Mesendoderm (in vitro differentiated cells): ENCODE data around the gene ACP3.
"Not testable (repeated sequence)": the region's sequence is repeated elsewhere in the genome, so short reads cannot be mapped to it uniquely, and the experiment has no call there.

Experiments used
- DNase-seq: peaks from one replicate; pipeline ENCODE4 v3.0.0; 2013
- H2AK5ac ChIP-seq: 2 replicates; pipeline ENCODE4 v1.6.1; 2013; ENCODE audit warnings: low read length, inconsistent platforms
- H2BK120ac ChIP-seq: 2 replicates; pipeline ENCODE4 v1.6.1; 2013; ENCODE audit warnings: low read depth, mild to moderate bottlenecking, low read length, moderate library complexity, mixed read lengths
- H2BK15ac ChIP-seq: replicated peaks from 2 replicates; pipeline ENCODE4 v1.6.1; 2013; ENCODE audit warnings: low read depth, mild to moderate bottlenecking, moderate library complexity
- H2BK5ac ChIP-seq: 2 replicates; pipeline ENCODE4 v1.6.1; 2013; ENCODE audit warnings: low read length, inconsistent platforms
- H3K18ac ChIP-seq: 2 replicates; pipeline ENCODE4 v1.6.1; 2013; ENCODE audit warnings: mild to moderate bottlenecking, low read length, mixed read lengths
- H3K23ac ChIP-seq: one replicate; pipeline ENCODE4 v1.6.1; 2013; ENCODE audit warnings: low read length
- H3K27ac ChIP-seq: 2 replicates; pipeline ENCODE4 v1.5.1; 2013; ENCODE audit warnings: low read depth, mild to moderate bottlenecking, inconsistent platforms, low read length, moderate library complexity
- H3K27me3 ChIP-seq: 2 replicates; pipeline ENCODE4 v1.6.1; 2013; ENCODE audit warnings: low read length, control low read depth, mild to moderate bottlenecking, inconsistent platforms; ENCODE audit not compliant: insufficient read depth, poor library complexity
- H3K36me3 ChIP-seq: 2 replicates; pipeline ENCODE4 v1.6.1; 2013; ENCODE audit warnings: low read length, inconsistent platforms; ENCODE audit not compliant: control insufficient read depth, insufficient read depth
- H3K4ac ChIP-seq: one replicate; pipeline ENCODE4 v1.6.1; 2013; ENCODE audit warnings: low read depth, mild to moderate bottlenecking, low read length, moderate library complexity
- H3K4me1 ChIP-seq: 2 replicates; pipeline ENCODE4 v1.6.1; 2013; ENCODE audit warnings: low read depth, low read length, inconsistent platforms; ENCODE audit not compliant: control insufficient read depth
- H3K4me2 ChIP-seq: 2 replicates; pipeline ENCODE4 v1.6.1; 2013; ENCODE audit warnings: low read length
- H3K4me3 ChIP-seq: 2 replicates; pipeline ENCODE4 v1.5.1; 2013; ENCODE audit warnings: mild to moderate bottlenecking, low read length
- H3K56ac ChIP-seq: one replicate; pipeline ENCODE4 v1.6.1; 2013; ENCODE audit warnings: low read length
- H3K79me1 ChIP-seq: 2 replicates; pipeline ENCODE4 v1.6.1; 2013; ENCODE audit warnings: low read length, inconsistent platforms
- H3K79me2 ChIP-seq: 2 replicates; pipeline ENCODE4 v1.6.1; 2013; ENCODE audit warnings: mild to moderate bottlenecking, low read length; ENCODE audit not compliant: control insufficient read depth, insufficient read depth
- H3K9ac ChIP-seq: 2 replicates; pipeline ENCODE4 v1.6.1; 2013; ENCODE audit warnings: low read length, inconsistent platforms
- H4K5ac ChIP-seq: one replicate; pipeline ENCODE4 v1.6.1; 2013; ENCODE audit warnings: low read length
- H4K8ac ChIP-seq: one replicate; pipeline ENCODE4 v1.6.1; 2013; ENCODE audit warnings: low read depth, mild to moderate bottlenecking, control low read depth, low read length, moderate library complexity
- WGBS: extraction: QIAGEN DNeasy Blood & Tissue Kit; methylation state at CpG from one replicate; pipeline ENCODE4 v1.1.7; 2013; ENCODE audit warnings: low lambda C conversion rate, missing lambda C conversion rate; ENCODE audit not compliant: insufficient coverage; ENCODE audit errors: extremely low coverage; 5-methylcytosine and 5-hydroxymethylcytosine counted together

The ACP3 gene

GRCh38 chr3:132368962-132369361 is 51.8 kb downstream of the ACP3 start:
- no peak for DNase-seq
- no peak overlapping the region for H3K56ac ChIP-seq

GRCh38 chr3:132376945-132377354 is 59.7 kb downstream of the ACP3 start:
- not testable (repeated sequence) for H3K4ac ChIP-seq, H3K23ac ChIP-seq, H3K4me2 ChIP-seq, H2BK5ac ChIP-seq, H2BK120ac ChIP-seq, H3K79me2 ChIP-seq, H3K9ac ChIP-seq, H2BK15ac ChIP-seq, H3K4me1 ChIP-seq, H3K4me3 ChIP-seq, H3K27ac ChIP-seq, H4K8ac ChIP-seq, H3K79me1 ChIP-seq, H2AK5ac ChIP-seq, H3K36me3 ChIP-seq, H3K27me3 ChIP-seq, H4K5ac ChIP-seq, DNase-seq
- Histone ChIP-seq H3K18ac (peak overlapping the region; percentile 60), H3K56ac (peak overlapping the region; percentile 42)
- no CpG with 5 or more reads among the region's 25 CpGs for WGBS

More at GRCh38 chr3:132368962-132369361, 51.8 kb downstream of the ACP3 start:
- Histone ChIP-seq H2BK120ac (no peak overlapping the region), H2BK5ac (no peak overlapping the region), H3K79me1 (no peaks in the 10 kb centered on the region), H3K27ac (no peak overlapping the region), H3K18ac (no peak overlapping the region), H3K36me3 (no peaks in the 10 kb centered on the region), H3K4me1 (no peaks in the 10 kb centered on the region), H3K4me2 (no peak overlapping the region), H2AK5ac (no peak overlapping the region), H4K8ac (no peak overlapping the region), H3K4me3 (no peak overlapping the region), H2BK15ac (no peak overlapping the region), H3K9ac (no peak overlapping the region), H3K4ac (no peak overlapping the region), H3K79me2 (no peaks in the 10 kb centered on the region), H3K27me3 (no peaks in the 10 kb centered on the region), H3K23ac (no peak overlapping the region), H4K5ac (no peak overlapping the region)

GRCh38 chr3:132378048-132378762 is 61.0 kb downstream of the ACP3 start:
- WGBS: no CpG with 5 or more reads among the region's 2 CpGs
- Histone ChIP-seq H3K4me1 (no peaks in the 10 kb centered on the region), H3K9ac (no peak overlapping the region), H4K8ac (no peak overlapping the region), H3K4me3 (no peak overlapping the region), H3K27me3 (no peaks in the 10 kb centered on the region), H4K5ac (no peak overlapping the region), H2BK5ac (no peak overlapping the region), H3K27ac (no peak overlapping the region), H3K4ac (no peak overlapping the region), H3K36me3 (no peaks in the 10 kb centered on the region), H3K23ac (no peak overlapping the region), H2AK5ac (no peak overlapping the region), H2BK15ac (no peak overlapping the region), H2BK120ac (no peak overlapping the region), H3K18ac (no peak overlapping the region), H3K79me2 (no peaks in the 10 kb centered on the region), H3K79me1 (no peaks in the 10 kb centered on the region), H3K4me2 (no peak overlapping the region), H3K56ac (no peak overlapping the region)
- DNase-seq: no peak

DNA sequence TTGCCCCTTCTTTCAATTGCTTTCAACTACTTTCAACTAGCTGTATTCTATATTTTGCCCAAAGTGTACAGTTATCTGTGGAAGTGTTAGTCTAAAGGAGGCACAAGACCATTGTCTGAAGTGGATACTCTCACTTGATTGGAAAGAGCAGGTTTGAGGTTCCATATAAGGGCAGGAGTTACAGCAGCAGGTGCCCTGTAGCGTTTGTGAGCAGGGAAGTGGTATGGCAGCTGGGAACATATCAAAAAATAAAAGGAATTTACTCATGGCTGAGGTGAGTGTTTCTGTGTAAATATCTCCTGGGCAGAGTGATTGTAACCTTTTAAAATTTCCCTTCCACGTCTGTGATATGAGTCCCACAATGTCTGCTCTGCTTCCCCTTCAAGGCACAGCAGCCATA is 61.6 kb downstream of the ACP3 start:
- H4K8ac ChIP-seq: no peak overlapping the region
- H3K4me1 ChIP-seq: no peaks in the 10 kb centered on the region
- H3K18ac ChIP-seq: no peak overlapping the region
- no peaks in the 10 kb centered on the region for H3K36me3 ChIP-seq
- H3K79me1 ChIP-seq: no peaks in the 10 kb centered on the region
- H3K56ac ChIP-seq: no peak overlapping the region
- H2BK15ac ChIP-seq: no peak overlapping the region
- H2BK5ac ChIP-seq: no peak overlapping the region
- no peak overlapping the region for H3K4me3 ChIP-seq
- no peak overlapping the region for H2AK5ac ChIP-seq
- no peaks in the 10 kb centered on the region for H3K79me2 ChIP-seq
- H3K4ac ChIP-seq: no peak overlapping the region
- no peak overlapping the region for H3K27ac ChIP-seq
- no peak overlapping the region for H3K9ac ChIP-seq
- DNase-seq: no peak
- H4K5ac ChIP-seq: no peak overlapping the region
- no peak overlapping the region for H3K4me2 ChIP-seq
- H3K27me3 ChIP-seq: no peaks in the 10 kb centered on the region
- H3K23ac ChIP-seq: no peak overlapping the region
- H2BK120ac ChIP-seq: no peak overlapping the region
- no CpG with 5 or more reads among the region's 2 CpGs for WGBS

DNA sequence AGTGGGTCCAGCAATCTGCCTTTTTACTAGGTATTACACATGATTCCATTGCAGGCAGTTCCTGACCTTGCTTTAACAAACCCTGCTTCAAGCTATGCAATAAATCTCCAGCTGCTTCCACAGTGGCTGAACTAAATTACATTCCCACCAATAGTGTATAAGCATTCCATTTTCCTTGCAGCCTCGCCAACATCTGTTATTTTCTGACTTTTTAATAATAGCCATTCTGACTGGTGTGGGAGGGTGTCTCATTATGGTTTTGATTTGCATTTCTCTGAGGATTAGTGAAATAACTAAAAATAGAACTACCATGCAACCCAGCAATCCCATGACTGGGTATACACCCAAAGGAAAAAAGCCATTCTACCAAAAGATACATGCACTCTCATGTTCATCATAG is 63.7 kb downstream of the ACP3 start:
- Histone ChIP-seq H3K4me2 (no peak overlapping the region), H4K5ac (no peak overlapping the region), H3K18ac (no peak overlapping the region), H4K8ac (no peak overlapping the region), H2BK15ac (no peak overlapping the region), H2BK120ac (no peak overlapping the region), H3K4me3 (no peak overlapping the region), H3K79me1 (no peaks in the 10 kb centered on the region), H3K23ac (no peak overlapping the region), H3K36me3 (no peaks in the 10 kb centered on the region), H3K4me1 (no peaks in the 10 kb centered on the region), H3K79me2 (no peaks in the 10 kb centered on the region), H3K4ac (no peak overlapping the region), H3K56ac (no peak overlapping the region), H3K27me3 (no peaks in the 10 kb centered on the region), H2AK5ac (no peak overlapping the region), H3K9ac (no peak overlapping the region), H2BK5ac (no peak overlapping the region), H3K27ac (no peak overlapping the region)
- WGBS: no CpG with 5 or more reads among the region's 1 CpG
- no peak for DNase-seq

- Histone ChIP-seq H3K27ac (no peak overlapping the region), H2BK120ac (no peak overlapping the region)
Measured at GRCh38 chr3:132381348-132381944, 64.2 kb downstream of the ACP3 start.

More at GRCh38 chr3:132381348-132381944, 64.2 kb downstream of the ACP3 start:
- H3K79me1 ChIP-seq: no peaks in the 10 kb centered on the region
- H4K8ac ChIP-seq: no peak overlapping the region
- H3K4me3 ChIP-seq: no peak overlapping the region
- peak overlapping the region; percentile 69 for H3K56ac ChIP-seq
- H2BK5ac ChIP-seq: no peak overlapping the region
- H2BK15ac ChIP-seq: no peak overlapping the region
- H3K36me3 ChIP-seq: no peaks in the 10 kb centered on the region
- H4K5ac ChIP-seq: no peak overlapping the region
- H3K18ac ChIP-seq: no peak overlapping the region
- H3K4ac ChIP-seq: no peak overlapping the region
- no peak for DNase-seq
- H2AK5ac ChIP-seq: no peak overlapping the region
- H3K79me2 ChIP-seq: no peaks in the 10 kb centered on the region
- no peaks in the 10 kb centered on the region for H3K4me1 ChIP-seq
- H3K4me2 ChIP-seq: no peak overlapping the region
- H3K23ac ChIP-seq: no peak overlapping the region
- no CpG with 5 or more reads among the region's 14 CpGs for WGBS
- H3K9ac ChIP-seq: no peak overlapping the region
- H3K27me3 ChIP-seq: no peaks in the 10 kb centered on the region
